ENCODE data around the gene NDUFS8.

The NDUFS8 gene

DNA sequence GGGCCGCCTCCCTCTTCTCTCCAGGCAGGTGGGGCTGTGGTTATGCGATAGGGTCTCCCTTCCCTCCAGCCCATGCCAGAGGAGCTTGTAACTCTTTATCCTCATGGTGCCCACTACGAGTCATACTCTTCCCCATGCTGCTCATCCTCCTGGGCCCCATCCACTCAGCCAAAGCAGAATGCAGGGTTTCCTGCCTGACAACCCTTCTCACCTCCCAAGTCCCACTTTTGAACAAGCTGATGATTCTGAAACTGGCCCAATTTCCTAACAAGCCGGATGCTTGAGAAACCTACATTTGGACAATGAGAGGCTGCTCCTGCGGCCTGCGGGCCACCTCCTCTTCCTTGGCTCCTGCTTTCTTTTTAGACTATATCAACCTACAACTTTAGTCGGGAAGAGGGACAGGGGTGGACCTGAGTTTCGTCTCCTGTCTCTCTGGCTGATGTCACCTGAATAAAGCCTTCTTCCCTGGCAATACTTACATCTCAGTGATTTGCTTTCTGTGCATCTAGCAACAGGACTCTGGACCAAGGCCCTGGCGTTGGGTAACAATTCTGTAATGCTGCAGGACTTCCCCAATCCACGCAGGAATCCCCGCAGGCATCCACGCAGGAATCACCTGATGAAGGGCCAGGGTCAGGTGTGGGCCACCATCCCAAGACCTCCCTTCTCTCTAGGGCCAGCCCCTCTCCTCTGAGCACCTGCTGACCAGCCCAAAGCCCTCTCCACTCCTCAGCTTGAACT, 1.5 kb upstream of the NDUFS8 start:
- Mint-ChIP-seq H3K9me3 (peaks cover 21% of the 10 kb centered on the region), H3K27me3 (ENCODE audit: low read depth, poor library complexity) (peaks cover 3% of the 10 kb centered on the region), H3K36me3 (ENCODE audit: low read depth) (peaks cover 45% of the 10 kb centered on the region), H3K4me3 (peak overlapping the region; percentile 94), H3K4me1 (peaks cover 32% of the 10 kb centered on the region), H3K27ac (peak overlapping the region; percentile 48)
- DNase-seq, result no peak
- no peak for TF ChIP-seq CTCF (IDR thresholded peaks at IDR 0.05)

GRCh38 chr11:68031144-68031464, 623 bp downstream of the NDUFS8 start:
- Mint-ChIP-seq H3K9me3 (peaks cover 4% of the 10 kb centered on the region), H3K4me1 (peaks cover 32% of the 10 kb centered on the region), H3K4me3 (peak overlapping the region; percentile 94), H3K27ac (no peak overlapping the region), H3K27me3 (ENCODE audit: low read depth, poor library complexity) (peaks cover 3% of the 10 kb centered on the region), H3K36me3 (ENCODE audit: low read depth) (peaks cover 24% of the 10 kb centered on the region)
- no peak for DNase-seq
- no peak for TF ChIP-seq CTCF (IDR thresholded peaks at IDR 0.05)

DNA sequence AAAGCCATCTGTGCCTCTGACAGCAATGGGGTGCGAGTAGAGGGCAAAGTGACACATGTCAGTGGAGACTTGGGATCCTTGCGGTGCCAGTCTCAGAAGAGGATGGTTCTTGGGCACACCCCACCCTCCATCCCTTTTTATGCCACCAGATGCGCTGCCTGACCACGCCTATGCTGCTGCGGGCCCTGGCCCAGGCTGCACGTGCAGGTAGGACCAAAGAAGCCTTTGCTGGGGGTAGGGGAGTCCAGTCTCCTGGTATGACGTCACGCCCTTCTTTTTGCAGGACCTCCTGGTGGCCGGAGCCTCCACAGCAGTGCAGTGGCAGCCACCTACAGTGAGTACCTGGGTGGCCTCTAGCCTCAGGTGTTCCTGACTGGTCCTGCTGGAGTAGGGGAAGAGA, 1.5 kb downstream of the NDUFS8 start:
- Mint-ChIP-seq H3K27ac (peak overlapping the region; percentile 82), H3K9me3 (peaks cover 4% of the 10 kb centered on the region), H3K4me1 (peaks cover 32% of the 10 kb centered on the region), H3K36me3 (ENCODE audit: low read depth) (peaks cover 20% of the 10 kb centered on the region), H3K27me3 (ENCODE audit: low read depth, poor library complexity) (peaks cover 3% of the 10 kb centered on the region), H3K4me3 (peak overlapping the region; percentile 94)
- DNase-seq, result no peak
- TF ChIP-seq CTCF (IDR thresholded peaks at IDR 0.05), result no peak

GRCh38 chr11:68032997-68033707, 2.7 kb downstream of the NDUFS8 start:
- H3K9me3 Mint-ChIP-seq, result peaks cover 4% of the 10 kb centered on the region
- H3K4me3 Mint-ChIP-seq, result no peak overlapping the region
- H3K4me1 Mint-ChIP-seq, result peaks cover 36% of the 10 kb centered on the region
- DNase-seq, result no peak
- H3K36me3 Mint-ChIP-seq (ENCODE audit: low read depth), result peaks cover 20% of the 10 kb centered on the region
- TF ChIP-seq CTCF (IDR thresholded peaks at IDR 0.05), result no peak
- peaks cover 3% of the 10 kb centered on the region for H3K27me3 Mint-ChIP-seq (ENCODE audit: low read depth, poor library complexity)
- H3K27ac Mint-ChIP-seq, result no peak overlapping the region

DNA sequence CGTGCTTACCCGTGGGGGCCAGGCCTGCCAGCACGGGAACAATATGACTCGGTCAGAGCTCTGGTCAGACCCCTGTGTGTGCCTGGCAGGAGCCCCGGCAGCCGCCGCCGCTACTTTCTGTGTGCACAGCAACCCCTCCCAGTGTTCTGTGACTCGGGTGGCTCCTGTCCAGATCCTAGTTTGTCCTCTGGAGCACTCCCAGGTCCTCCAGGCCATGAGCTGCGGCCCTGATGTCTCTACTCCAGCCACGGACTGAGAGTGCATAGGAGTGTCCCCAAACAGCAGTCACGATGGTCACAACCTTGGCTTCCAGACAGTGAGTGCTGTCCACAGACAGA, 3.2 kb downstream of the NDUFS8 start:
- Mint-ChIP-seq H3K27me3 (ENCODE audit: low read depth, poor library complexity) (peaks cover 3% of the 10 kb centered on the region), H3K4me1 (peaks cover 34% of the 10 kb centered on the region), H3K36me3 (ENCODE audit: low read depth) (peaks cover 20% of the 10 kb centered on the region), H3K4me3 (no peak overlapping the region), H3K9me3 (peaks cover 4% of the 10 kb centered on the region), H3K27ac (no peak overlapping the region)
- no peak for DNase-seq
- no peak for TF ChIP-seq CTCF (IDR thresholded peaks at IDR 0.05)
